Endometrial microvascular endothelial cells (primary cell): Measurements from ENCODE around the gene MRPS34. TPM values are rescaled to one million over a fixed set of nuclear protein-coding genes. Genes with fewer than 3 reads are reported as not detected.

Experiments used
- in situ Hi-C: cut with HindIII; loops from 2 replicates; pipeline ENCODE4 v1.10.0; 2017; ENCODE audit warnings: low sequenced_read_pairs, low pct_unique_long_range_greater_than_20kb; ENCODE audit errors: inconsistent ontology term
- total RNA-seq: library from RNA; depleted of rRNA; stranded (reverse); fragments of >200 nt; gene quantifications from one replicate; pipeline ENCODE4 v1.2.3, GENCODE V29; 2015; ENCODE audit errors: inconsistent ontology term

The MRPS34 gene
- 148 TPM for total RNA-seq

- in situ Hi-C loops, result no loop called here
These were observed at the start of gene MRPS34 for GRCh38 chr16:1772908-1773702. MRPS34 (minus strand) TSS chr16:1773134; CDS start chr16:1773119, 15 bp downstream.

- in situ Hi-C loops, result no loop called here
These were observed 49.1 kb upstream of the MRPS34 start for GRCh38 chr16:1821861-1822611.

- in situ Hi-C loops, result no loop called here
These were observed 48.0 kb upstream of the MRPS34 start for GRCh38 chr16:1820946-1821290.

GRCh38 chr16:1820096-1820945 is 47.4 kb upstream of the MRPS34 start:
- in situ Hi-C loops, result no loop called here

DNA sequence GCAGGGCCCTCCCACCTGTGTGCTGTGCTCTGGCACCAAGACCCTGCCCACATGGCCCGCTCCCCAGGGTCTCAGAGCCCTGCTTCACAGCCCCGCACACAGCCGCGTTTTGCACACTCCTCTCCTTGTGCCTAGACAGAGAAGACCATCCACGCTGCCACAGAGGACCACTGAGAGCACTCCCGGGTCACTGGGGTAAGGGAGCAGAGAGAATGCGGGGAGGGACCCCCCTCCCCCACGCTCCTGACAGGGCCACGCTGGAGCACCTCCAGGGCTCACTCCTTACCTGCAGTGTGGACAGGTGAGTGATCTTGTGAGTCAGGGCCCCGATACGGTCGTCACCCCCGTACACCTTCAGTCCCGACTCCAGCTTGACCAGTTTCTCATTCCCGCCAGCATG is 46.7 kb upstream of the MRPS34 start:
- in situ Hi-C loops, result no loop called here

- in situ Hi-C loops, result no loop called here
These were observed 46.1 kb upstream of the MRPS34 start for GRCh38 chr16:1818873-1819525.

- in situ Hi-C loops, result no loop called here
These were observed 45.4 kb upstream of the MRPS34 start for GRCh38 chr16:1818204-1818872.

DNA sequence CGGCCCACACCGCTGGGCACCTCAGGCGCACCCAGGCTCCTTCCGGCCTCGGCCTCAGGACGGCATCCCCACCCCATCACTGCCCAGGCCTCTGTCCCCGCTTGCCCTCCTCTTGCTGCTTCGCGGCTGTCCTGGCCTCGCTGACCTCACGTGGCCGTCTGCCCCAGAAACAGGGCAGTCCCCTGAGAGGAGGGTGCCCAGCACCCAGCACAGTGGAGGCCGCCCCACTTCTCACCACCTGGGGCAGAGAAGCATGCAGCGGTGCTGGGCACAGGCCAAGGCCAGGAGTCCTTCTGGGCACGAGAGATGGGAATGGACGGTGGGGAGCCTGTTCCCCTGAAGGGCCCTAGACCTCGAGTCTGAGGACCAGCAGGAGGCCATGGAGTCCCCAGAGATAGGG is 44.8 kb upstream of the MRPS34 start:
- in situ Hi-C loops, result no loop called here

- in situ Hi-C loops, result no loop called here
These were observed 44.3 kb upstream of the MRPS34 start for GRCh38 chr16:1817276-1817589.

DNA sequence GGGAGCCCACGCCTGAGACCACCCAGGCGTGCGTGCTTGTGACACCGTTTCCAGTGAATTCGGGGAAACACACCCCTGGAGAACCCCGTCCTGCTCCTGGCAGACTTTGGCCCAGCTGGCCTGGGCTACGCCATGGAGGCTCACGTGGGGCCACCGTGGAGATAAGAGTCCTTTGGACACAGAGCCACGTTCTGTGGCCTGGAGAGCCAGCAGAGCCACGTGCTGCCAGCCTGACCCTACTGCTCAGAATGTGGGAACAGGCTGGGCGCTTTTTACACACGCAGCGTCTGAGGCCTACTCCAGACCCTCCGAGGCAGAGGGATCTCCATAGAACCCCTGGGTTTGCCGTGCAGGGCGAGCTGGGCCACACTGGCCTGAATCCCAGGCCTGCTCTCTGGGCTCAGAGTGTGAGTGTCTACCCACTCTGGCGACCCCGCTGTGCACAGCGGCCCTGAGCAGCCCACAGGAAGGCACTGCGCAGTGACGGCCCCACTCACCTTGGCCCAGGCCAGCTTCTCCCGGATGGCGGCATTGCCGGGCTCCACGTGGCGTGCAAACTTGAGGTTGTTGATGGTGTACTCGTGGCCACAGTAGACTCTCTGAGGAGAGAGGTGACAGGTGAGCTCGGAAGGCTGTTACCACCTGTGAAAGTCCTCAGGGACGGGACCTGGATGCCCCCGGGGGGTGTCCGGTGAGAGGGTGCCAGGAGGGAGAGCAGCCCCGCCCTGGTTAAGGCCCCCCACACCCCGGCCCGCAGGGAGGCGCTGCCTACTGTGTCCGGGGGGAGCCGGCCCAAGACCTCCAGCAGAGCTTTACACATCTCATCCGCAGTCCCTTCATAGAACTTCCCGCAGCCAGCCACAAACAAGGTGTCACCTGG is 43.7 kb upstream of the MRPS34 start:
- in situ Hi-C loops, result no loop called here

- in situ Hi-C loops, result no loop called here
These were observed 42.5 kb upstream of the MRPS34 start for GRCh38 chr16:1815461-1815860.

DNA sequence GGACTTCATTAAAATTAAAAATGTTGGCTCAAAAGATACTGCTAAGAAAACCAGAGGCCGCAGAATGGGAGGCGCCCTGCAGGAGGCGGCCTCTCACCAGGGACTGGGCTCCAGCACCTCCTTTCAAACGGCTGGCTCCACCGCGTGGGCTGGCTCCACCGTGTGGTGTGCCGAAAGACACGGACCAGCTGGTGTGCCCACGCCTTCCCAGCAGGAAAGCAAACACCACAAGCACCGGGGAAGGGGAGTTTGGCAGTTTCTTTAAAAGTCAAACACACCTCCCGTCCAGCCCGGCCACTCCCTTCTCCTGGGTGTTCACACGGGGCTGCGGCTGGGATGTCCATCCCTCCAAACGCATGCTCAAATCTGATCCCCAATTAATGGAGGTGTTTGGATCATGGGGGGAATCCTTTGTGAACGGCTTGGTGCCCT is 39.8 kb upstream of the MRPS34 start:
- in situ Hi-C loops, result no loop called here

DNA sequence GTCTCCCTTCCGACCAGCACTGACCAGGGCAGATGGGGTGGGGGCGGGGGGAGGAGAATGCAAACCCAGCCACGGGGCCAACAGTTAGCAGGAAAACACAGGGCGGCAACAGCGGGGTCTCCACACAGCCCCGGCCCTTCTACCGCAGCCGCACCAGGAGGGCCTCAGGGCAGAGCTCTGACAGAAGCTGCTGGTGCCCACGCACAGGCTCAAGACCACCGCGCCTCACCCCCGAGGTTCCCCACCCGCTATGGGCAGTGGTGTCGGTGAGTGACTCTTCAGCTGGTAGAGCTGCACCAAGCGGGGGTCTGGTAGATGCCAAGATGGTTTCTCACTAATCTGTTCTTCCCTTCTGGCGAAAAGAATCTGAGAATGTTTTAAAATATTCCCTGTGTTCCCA is 37.6 kb upstream of the MRPS34 start:
- in situ Hi-C loops, result no loop called here

DNA sequence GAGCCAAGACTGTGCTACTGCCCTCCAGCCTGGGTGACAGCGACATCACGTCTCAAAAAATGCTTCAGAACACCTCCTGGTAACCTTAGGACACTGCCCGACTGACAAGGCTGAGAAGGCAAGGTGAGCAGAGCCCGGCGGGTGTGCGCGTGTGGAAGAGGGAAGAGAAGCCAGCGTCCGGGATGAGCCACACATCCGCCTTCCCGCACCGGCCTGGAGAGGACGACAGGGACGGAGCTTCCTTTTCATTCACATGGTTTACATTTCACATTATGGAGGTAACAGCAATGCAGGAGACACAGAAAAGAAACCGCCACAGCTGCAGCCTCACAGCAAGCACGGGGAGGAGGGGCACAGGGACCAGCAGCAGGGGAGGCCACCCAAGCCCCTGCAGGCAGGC is 37.2 kb upstream of the MRPS34 start:
- in situ Hi-C loops, result no loop called here

- in situ Hi-C loops, result no loop called here
These were observed 36.4 kb upstream of the MRPS34 start for GRCh38 chr16:1809281-1809801.

- in situ Hi-C loops, result no loop called here
These were observed 35.8 kb upstream of the MRPS34 start for GRCh38 chr16:1808691-1809090.

- in situ Hi-C loops, result no loop called here
These were observed 34.7 kb upstream of the MRPS34 start for GRCh38 chr16:1807626-1808025.

DNA sequence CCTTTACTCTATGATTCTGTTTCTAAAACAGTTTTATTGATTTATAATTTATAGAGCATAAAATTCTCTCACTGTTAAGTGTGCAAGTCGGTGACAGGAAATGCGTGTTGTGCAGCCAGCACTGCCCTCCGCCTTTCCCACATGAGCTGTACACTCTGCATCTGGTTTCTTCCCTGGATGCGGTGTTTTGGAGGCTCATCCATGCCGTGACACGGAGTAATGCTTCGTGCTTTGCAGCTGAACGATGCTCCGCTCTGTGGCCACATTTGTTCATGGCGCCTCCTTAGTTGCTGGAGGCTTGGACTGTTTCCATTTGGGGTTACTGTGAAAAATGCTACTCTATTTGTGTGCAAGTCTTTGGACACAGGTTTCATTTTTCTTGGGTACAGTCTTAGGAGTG is 27.8 kb upstream of the MRPS34 start:
- in situ Hi-C loops, result no loop called here
